Left renal cortex interstitium (tissue), 4 donors: ENCODE measurements around the gene TGFBR3. TPM values are rescaled to one million over a fixed set of nuclear protein-coding genes. Genes with fewer than 3 reads are reported as not detected.

Source experiments
- DNase-seq, 4 donors: peaks; one replicate each; pipeline ENCODE4 v3.0.0-alpha.2; 2013; ENCODE audit warnings: low read depth in 4 of 4, low spot score in 2 of 4, missing footprints in 1 of 4
- polyA plus RNA-seq, 4 donors: library from polyadenylated mRNA; unstranded; fragments of 120-200 nt; gene quantifications; one replicate each; pipeline ENCODE4 v1.2.1, GENCODE V29; 2013; ENCODE audit not compliant: insufficient read length in 4 of 4

Gene TGFBR3
- polyA plus RNA-seq: 100 to 1,000 TPM in 3 of 4 donors, 10 to 100 TPM in 1; 99.1 to 118 (median 110) TPM

- DNase-seq: peak; percentile 78 to 88 (median 86)
Observed at GRCh38 chr1:91885716-91886506, at the start of gene TGFBR3. Gene TGFBR3, minus strand, starts transcription at chr1:91886151. Its CDS starts 24,620 bp downstream, at chr1:91861531.

- no peak for DNase-seq
Observed at GRCh38 chr1:91929250-91929649, 43.3 kb upstream of the TGFBR3 start.

- no peak for DNase-seq
Observed at GRCh38 chr1:91928026-91928425, 42.1 kb upstream of the TGFBR3 start.

GRCh38 chr1:91925644-91926435 is 39.9 kb upstream of the TGFBR3 start:
- DNase-seq: no peak

GRCh38 chr1:91924146-91924545 is 38.2 kb upstream of the TGFBR3 start:
- DNase-seq: no peak

GRCh38 chr1:91919962-91920361 is 34.0 kb upstream of the TGFBR3 start:
- DNase-seq: no peak

- DNase-seq: no peak
Observed at GRCh38 chr1:91916811-91917460, 31.0 kb upstream of the TGFBR3 start.

- DNase-seq: no peak
Observed at GRCh38 chr1:91916046-91916445, 30.1 kb upstream of the TGFBR3 start.

- DNase-seq: no peak
Observed at GRCh38 chr1:91913018-91913417, 27.1 kb upstream of the TGFBR3 start.

GRCh38 chr1:91912266-91912665 is 26.3 kb upstream of the TGFBR3 start:
- DNase-seq: no peak

- DNase-seq: no peak
Observed at GRCh38 chr1:91901231-91901630, 15.3 kb upstream of the TGFBR3 start.

- no peak for DNase-seq
Observed at GRCh38 chr1:91900562-91900961, 14.6 kb upstream of the TGFBR3 start.

- DNase-seq: no peak
Observed at GRCh38 chr1:91897016-91897415, 11.1 kb upstream of the TGFBR3 start.

- no peak for DNase-seq
Observed at GRCh38 chr1:91895832-91896556, 10.0 kb upstream of the TGFBR3 start.

GRCh38 chr1:91894036-91894761 is 8.2 kb upstream of the TGFBR3 start:
- DNase-seq: no peak

- DNase-seq: no peak
Observed at GRCh38 chr1:91891969-91892368, 6.0 kb upstream of the TGFBR3 start.

GRCh38 chr1:91891454-91891853 is 5.5 kb upstream of the TGFBR3 start:
- peak in 1 of 4 donors; percentile 34 for DNase-seq

GRCh38 chr1:91889717-91890459 is 3.9 kb upstream of the TGFBR3 start:
- DNase-seq: no peak

- DNase-seq: no peak
Observed at GRCh38 chr1:91885213-91885715, 687 bp downstream of the TGFBR3 start.
